Transverse colon (tissue), 4 donors: Measurements from ENCODE around the gene C12orf56. TPM values are rescaled to one million over a fixed set of nuclear protein-coding genes. Genes with fewer than 3 reads are reported as not detected.
"Not testable (repeated sequence)": the region's sequence is repeated elsewhere in the genome, so short reads cannot be mapped to it uniquely, and the experiment has no call there.

Experiments
- DNase-seq: peaks from one replicate; pipeline ENCODE4 v3.0.0-alpha.2; 2019
- H3K27ac ChIP-seq, 4 donors: fragments of 200-600 bp; sonication (generic); 2 replicates each; pipeline ENCODE4 v1.5.1; 2016 to 2018; ENCODE audit warnings: inconsistent platforms in 4 of 4
- H3K27me3 ChIP-seq: fragments of 200-600 bp; sonication (generic); 2 replicates; pipeline ENCODE4 v1.5.1; 2017; ENCODE audit warnings: inconsistent platforms
- H3K36me3 ChIP-seq, 4 donors: fragments of 200-600 bp; sonication (generic); 2 replicates each; pipeline ENCODE4 v1.5.1; 2017 to 2019; ENCODE audit warnings: inconsistent platforms in 4 of 4
- H3K4me1 ChIP-seq, 4 donors: fragments of 200-600 bp; sonication (generic); 2 replicates each; pipeline ENCODE4 v1.5.1; 2017 to 2020; ENCODE audit warnings: inconsistent platforms in 4 of 4
- H3K4me3 ChIP-seq, 4 donors: fragments of 200-600 bp; sonication (generic); 1 replicate in 1 of 4; 2 replicates in 3 of 4; pipeline versions ENCODE4 v1.5.1 to v1.6.1; 2017 to 2019; ENCODE audit warnings: inconsistent platforms in 4 of 4
- H3K9me3 ChIP-seq, 2 donors: fragments of 200-600 bp; sonication (generic); 2 replicates each; pipeline ENCODE4 v1.5.1; 2017 to 2019; ENCODE audit warnings: inconsistent platforms in 2 of 2
- EP300 ChIP-seq: sonication (generic); formaldehyde crosslinking; IDR thresholded peaks from one replicate; pipeline ENCODE4 v1.6.1; 2017; ENCODE audit warnings: antibody characterized with exemption, low read depth
- POLR2A ChIP-seq: fragments of 450-650 bp; IDR thresholded peaks from one replicate; pipeline ENCODE4 v1.6.1; 2016; ENCODE audit warnings: antibody characterized with exemption, mild to moderate bottlenecking, moderate library complexity
- POLR2AphosphoS5 ChIP-seq, 3 donors: sonication (generic); formaldehyde crosslinking; IDR thresholded peaks; one replicate each; pipeline ENCODE4 v1.6.1; 2016; ENCODE audit warnings: antibody characterized with exemption in 3 of 3
- WGBS, 2 donors: methylation state at CpG; one replicate each; pipeline ENCODE4 v1.1.5; 2018; ENCODE audit warnings: low coverage in 1 of 2; 5-methylcytosine and 5-hydroxymethylcytosine counted together
- in situ Hi-C, 4 donors: fragments of 200-750 bp; cut with MboI; loops; one replicate each; pipeline versions ENCODE4 v1.15.0 to v1.15.1; 2017; ENCODE audit warnings: low sequenced_read_pairs in 3 of 4, low pct_ligation_motif_present in 1 of 4, low pct_unique_long_range_greater_than_20kb in 1 of 4
- intact Hi-C: fragments of 100-400 bp; cut with DNase I; formaldehyde crosslinking; loops from one replicate; pipeline ENCODE4 v1.15.1; 2023; ENCODE audit warnings: low total_unique reads
- total RNA-seq, 4 donors: library from RNA; depleted of rRNA; stranded (reverse); fragments of >200 nt; gene quantifications; one replicate each; pipeline ENCODE4 v1.1.0, GENCODE V29; 2016
- TF ChIP-seq, protein P1 (sequence below), 5 experiments: fragments of 200-600 bp in 3 of 5; fragments of 450-650 bp in 2 of 5; sonication (generic) in 3 of 5; IDR thresholded peaks; 1 replicate in 2 of 5; 2 replicates in 3 of 5; pipeline ENCODE4 v1.5.1; 2016 to 2017; ENCODE audit warnings: antibody characterized with exemption in 5 of 5, inconsistent platforms in 3 of 5, mild to moderate bottlenecking in 2 of 5, moderate library complexity in 1 of 5

Gene C12orf56
- total RNA-seq, 4 donors from 2014 or later, result 0.32 to 0.41 TPM; not detected in 2

DNA sequence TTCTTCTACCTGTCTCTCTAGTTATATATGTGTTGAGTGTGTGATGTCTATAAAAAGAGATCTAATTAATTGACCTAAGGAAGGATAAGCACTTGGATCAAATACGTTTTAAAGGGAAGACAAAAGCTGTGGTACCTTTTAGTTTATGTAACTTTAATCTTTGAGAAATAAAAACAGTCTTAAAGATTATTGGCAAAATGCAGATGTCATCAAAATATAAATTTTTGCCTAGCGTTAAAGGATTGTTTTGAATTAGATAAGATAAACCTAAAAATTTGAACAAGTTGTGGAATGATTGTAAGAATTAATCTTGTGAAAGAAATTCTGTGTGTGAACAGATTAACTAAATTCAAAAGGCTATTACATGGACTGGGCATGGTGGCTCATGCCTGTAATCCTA lies 42.9 kb downstream of the C12orf56 start:
- Histone ChIP-seq H3K27me3 (no peaks in the 10 kb centered on the region), H3K4me3 (no peak overlapping the region), H3K36me3 (no peaks in the 10 kb centered on the region), H3K9me3 (no peaks in the 10 kb centered on the region), H3K27ac (no peak overlapping the region), H3K4me1 (no peaks in the 10 kb centered on the region)
- intact Hi-C loops, result no loop called here
- DNase-seq, result no peak
- in situ Hi-C loops, result no loop called here
- TF ChIP-seq, protein P1, sequence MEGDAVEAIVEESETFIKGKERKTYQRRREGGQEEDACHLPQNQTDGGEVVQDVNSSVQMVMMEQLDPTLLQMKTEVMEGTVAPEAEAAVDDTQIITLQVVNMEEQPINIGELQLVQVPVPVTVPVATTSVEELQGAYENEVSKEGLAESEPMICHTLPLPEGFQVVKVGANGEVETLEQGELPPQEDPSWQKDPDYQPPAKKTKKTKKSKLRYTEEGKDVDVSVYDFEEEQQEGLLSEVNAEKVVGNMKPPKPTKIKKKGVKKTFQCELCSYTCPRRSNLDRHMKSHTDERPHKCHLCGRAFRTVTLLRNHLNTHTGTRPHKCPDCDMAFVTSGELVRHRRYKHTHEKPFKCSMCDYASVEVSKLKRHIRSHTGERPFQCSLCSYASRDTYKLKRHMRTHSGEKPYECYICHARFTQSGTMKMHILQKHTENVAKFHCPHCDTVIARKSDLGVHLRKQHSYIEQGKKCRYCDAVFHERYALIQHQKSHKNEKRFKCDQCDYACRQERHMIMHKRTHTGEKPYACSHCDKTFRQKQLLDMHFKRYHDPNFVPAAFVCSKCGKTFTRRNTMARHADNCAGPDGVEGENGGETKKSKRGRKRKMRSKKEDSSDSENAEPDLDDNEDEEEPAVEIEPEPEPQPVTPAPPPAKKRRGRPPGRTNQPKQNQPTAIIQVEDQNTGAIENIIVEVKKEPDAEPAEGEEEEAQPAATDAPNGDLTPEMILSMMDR (IDR thresholded peaks at IDR 0.05), result no peak
- TF ChIP-seq EP300 (no peak), POLR2A (no peak), POLR2AphosphoS5 (IDR thresholded peaks at IDR 0.05) (no peak)
- WGBS, 2 donors, result 76 to 88% methylated on average over 2 of the region's 2 CpGs

DNA sequence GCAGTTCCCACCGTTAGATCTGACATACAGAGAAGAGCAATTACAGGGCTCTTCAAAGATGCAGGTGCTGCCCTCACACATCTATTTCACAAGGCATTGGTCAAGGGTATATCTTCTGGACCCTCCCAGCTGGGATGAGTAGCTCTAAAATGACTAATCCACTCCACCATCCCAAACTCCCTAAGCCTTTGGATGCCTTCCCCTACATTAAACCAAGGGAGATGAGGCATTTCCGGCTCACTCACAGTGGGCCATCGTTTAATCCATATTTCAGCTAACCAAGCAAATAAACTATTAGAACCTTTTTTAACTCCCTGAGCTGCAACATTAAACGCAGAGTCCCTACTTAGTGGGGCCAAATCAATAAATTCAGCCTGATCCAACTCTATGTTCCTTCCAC lies 45.9 kb downstream of the C12orf56 start:
- WGBS, 2 donors, result 88% methylated on average over 4 of the region's 4 CpGs; no CpG with 5 or more reads in 1 of the 2 donors
- DNase-seq, H3K4me1 ChIP-seq, H3K9me3 ChIP-seq, H3K27me3 ChIP-seq, H3K4me3 ChIP-seq, H3K36me3 ChIP-seq, intact Hi-C loops, in situ Hi-C loops, H3K27ac ChIP-seq: not testable (repeated sequence)

DNA sequence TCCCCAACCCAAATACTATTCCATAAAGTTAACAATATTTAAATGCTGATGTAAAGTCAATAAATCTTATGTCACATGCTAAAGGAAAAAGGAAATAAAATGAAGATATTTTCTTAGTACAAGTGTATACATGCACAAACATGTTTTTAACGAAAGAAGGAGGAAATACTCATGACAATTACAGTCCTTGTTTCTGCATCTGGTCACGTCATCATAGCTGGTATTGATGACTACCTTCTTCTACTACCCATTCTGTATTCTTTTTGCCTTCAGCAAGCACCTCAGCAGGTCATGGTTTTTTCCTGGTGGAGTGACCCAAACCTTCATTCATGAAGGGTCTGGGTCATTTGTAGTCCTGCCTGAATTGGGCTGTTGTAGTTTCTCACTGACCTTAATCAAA lies 50.0 kb downstream of the C12orf56 start:
- DNase-seq, H3K9me3 ChIP-seq, H3K4me3 ChIP-seq, in situ Hi-C loops, H3K27me3 ChIP-seq, H3K27ac ChIP-seq, H3K4me1 ChIP-seq, H3K36me3 ChIP-seq, intact Hi-C loops: not testable (repeated sequence)
- 45 to 61% methylated on average over 2 of the region's 2 CpGs for WGBS, 2 donors

DNA sequence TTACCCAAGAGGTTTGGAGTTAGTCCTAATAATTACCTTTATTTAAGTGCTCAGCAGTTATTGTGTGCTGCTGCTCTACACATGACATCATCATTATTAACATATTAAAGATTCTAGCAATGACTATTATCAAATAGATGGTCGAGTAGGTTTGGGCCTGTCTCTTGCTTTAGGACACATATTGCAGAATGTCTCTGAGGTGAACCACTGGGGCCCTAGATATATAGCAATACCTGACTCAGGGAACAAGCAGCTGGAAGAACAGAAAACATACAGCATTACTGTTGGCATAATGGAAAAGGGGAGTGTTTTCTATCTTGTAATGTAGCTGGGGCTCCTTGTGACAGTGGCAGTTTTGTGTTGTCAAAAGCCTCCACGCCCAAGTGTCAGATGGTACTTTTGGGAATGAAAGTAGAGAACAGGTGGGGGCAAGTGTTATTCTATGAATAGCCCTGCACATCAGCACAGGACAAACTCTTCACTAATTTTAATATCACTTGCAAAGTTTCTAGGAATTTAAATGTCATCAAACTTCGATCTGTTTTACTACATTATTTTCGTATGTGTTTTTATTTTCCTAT lies 54.6 kb downstream of the C12orf56 start:
- no peaks in the 10 kb centered on the region for H3K36me3 ChIP-seq
- H3K4me1 ChIP-seq, result no peaks in the 10 kb centered on the region
- WGBS, 2 donors, result 74 to 86% methylated on average over 2 to 4 of the region's 4 CpGs
- H3K27ac ChIP-seq, result no peak overlapping the region
- no peaks in the 10 kb centered on the region for H3K27me3 ChIP-seq
- TF ChIP-seq POLR2A (no peak), EP300 (no peak), POLR2AphosphoS5 (IDR thresholded peaks at IDR 0.05) (no peak)
- TF ChIP-seq, protein P1 (IDR thresholded peaks at IDR 0.05), result no peak
- no peaks in the 10 kb centered on the region for H3K9me3 ChIP-seq
- H3K4me3 ChIP-seq, result no peak overlapping the region
- DNase-seq, result no peak
- intact Hi-C loops (no loop called here), in situ Hi-C loops (no loop called here)

DNA sequence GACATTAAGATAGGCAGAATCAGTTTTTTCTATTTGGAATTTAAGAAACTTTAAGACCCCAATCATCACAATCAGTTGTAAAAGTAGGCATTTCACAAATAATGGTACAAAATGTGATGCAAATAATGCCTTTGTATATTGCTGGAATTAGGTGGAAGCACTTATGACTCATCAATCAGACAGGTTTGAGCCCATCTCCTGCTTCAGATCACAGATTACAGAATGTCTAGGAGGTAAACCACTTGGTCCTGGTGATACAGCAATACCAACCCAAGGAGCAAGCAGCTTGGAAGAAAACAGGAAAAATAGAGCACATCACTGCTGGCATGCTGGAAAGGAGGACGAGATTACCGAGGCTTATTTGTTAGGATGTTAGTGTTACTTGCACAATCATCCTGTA lies 57.6 kb downstream of the C12orf56 start:
- intact Hi-C loops, result no loop called here
- Histone ChIP-seq H3K27me3 (no peaks in the 10 kb centered on the region), H3K4me3 (no peak overlapping the region), H3K36me3 (no peaks in the 10 kb centered on the region), H3K27ac (no peak overlapping the region), H3K4me1 (no peaks in the 10 kb centered on the region), H3K9me3 (no peaks in the 10 kb centered on the region)
- in situ Hi-C loops, result no loop called here
- TF ChIP-seq, protein P1 (IDR thresholded peaks at IDR 0.05), result no peak
- no peak for TF ChIP-seq POLR2A
- TF ChIP-seq EP300, result no peak
- TF ChIP-seq POLR2AphosphoS5 (IDR thresholded peaks at IDR 0.05), result no peak
- DNase-seq, result no peak
- 70 to 77% methylated on average over 2 of the region's 2 CpGs for WGBS, 2 donors
